Retinal pigment epithelial cell (primary cell): ENCODE results near the gene NOTCH3.

Experiments
- DNase-seq: peaks from one replicate; pipeline ENCODE4 v3.0.0-alpha.2; 2010; ENCODE audit warnings: low read depth
- H3K4me3 ChIP-seq: 2 replicates; pipeline ENCODE4 v1.5.1; 2011; ENCODE audit warnings: mild to moderate bottlenecking, low read length, control low read depth, moderate library complexity
- TF ChIP-seq, protein P1 (sequence below): conservative IDR thresholded peaks from 2 replicates; pipeline ENCODE4 v1.5.1; 2011; ENCODE audit warnings: low read depth, low read length, control low read depth, inconsistent platforms

Gene NOTCH3

DNA sequence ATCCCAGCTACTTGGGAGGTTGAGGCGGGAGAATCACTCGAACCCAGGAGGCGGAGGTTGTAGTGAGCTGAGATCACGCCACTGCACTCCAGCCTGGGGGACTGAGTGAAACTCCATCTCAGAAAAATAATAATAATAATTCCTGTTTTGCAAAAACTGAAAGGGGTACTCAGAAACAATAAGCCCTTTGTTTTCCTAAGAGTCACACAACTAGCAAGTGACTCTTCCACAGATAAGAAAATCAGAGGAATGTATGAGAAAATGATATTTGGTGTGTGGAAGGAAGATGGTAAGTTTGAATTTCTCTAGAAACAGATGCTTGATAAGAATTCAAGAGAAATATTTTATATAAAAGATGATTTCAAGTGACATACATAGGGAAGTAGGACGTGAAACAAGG is 58.5 kb downstream of the NOTCH3 start:
- DNase-seq, result no peak
- TF ChIP-seq, protein P1, sequence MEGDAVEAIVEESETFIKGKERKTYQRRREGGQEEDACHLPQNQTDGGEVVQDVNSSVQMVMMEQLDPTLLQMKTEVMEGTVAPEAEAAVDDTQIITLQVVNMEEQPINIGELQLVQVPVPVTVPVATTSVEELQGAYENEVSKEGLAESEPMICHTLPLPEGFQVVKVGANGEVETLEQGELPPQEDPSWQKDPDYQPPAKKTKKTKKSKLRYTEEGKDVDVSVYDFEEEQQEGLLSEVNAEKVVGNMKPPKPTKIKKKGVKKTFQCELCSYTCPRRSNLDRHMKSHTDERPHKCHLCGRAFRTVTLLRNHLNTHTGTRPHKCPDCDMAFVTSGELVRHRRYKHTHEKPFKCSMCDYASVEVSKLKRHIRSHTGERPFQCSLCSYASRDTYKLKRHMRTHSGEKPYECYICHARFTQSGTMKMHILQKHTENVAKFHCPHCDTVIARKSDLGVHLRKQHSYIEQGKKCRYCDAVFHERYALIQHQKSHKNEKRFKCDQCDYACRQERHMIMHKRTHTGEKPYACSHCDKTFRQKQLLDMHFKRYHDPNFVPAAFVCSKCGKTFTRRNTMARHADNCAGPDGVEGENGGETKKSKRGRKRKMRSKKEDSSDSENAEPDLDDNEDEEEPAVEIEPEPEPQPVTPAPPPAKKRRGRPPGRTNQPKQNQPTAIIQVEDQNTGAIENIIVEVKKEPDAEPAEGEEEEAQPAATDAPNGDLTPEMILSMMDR, result no peak

DNA sequence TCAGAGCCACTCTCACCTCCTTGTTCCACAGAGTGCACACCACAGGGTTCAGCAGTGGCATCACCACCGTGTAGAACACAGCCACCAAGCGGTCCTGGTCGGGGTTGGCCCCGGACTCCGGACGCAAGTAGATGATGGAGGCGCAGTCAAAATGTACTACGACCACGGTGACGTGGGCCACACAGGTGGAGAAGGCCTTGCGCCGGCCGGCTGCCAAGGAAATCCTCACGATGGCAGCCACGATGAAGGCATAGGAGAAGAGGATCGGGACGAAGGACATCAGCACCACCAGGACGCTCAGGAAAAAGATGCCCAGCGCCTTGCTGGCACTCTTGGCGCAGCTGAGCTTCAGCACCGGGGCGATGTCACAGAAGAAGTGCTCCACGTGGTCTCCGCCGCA is 59.7 kb downstream of the NOTCH3 start:
- no peak overlapping the region for H3K4me3 ChIP-seq
- TF ChIP-seq, protein P1, result no peak
- DNase-seq, result no peak

More for the DNA sequence above, 58.5 kb downstream of the NOTCH3 start:
- H3K4me3 ChIP-seq, result no peak overlapping the region

DNA sequence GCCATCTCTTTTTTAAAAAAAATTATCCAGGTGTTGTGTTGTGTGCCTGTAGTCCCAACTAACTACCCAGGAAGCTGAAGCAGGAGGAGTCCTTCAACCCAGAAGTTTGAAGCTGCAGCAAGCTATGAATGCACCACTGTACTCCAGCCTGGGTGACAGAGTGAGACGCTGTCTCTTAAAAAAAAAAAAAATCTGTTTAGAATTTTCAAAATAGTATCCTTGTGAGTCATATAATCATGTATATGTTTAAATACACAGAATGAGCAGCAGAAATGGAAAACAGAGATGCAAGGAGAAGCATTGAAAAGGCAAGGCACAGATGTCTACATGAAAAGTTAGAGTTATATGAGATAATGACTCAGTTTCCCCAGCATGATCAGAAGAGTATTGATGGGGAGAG is 62.4 kb downstream of the NOTCH3 start:
- no peak overlapping the region for H3K4me3 ChIP-seq
- TF ChIP-seq, protein P1, result no peak
- no peak for DNase-seq

DNA sequence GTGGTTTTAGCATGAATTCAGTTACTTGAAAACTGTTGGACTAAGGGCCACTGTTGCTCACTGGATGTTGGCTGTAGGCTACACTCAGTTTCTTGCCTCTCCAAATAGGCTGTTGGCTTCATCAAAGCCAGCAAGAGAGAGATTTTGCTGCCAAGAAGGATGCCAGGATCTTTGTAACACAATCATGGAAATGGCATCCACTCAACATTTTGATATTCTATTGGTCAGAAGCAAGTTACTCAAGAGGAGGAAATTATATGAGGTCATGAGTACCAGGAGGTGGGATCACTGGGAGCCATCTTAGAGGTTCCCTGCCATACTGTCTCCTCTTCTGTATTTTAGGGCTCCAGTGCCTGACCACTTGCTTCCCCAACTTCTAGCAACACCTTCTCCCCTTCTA is 63.0 kb downstream of the NOTCH3 start:
- H3K4me3 ChIP-seq, result no peak overlapping the region
- TF ChIP-seq, protein P1, result no peak
- DNase-seq, result no peak

DNA sequence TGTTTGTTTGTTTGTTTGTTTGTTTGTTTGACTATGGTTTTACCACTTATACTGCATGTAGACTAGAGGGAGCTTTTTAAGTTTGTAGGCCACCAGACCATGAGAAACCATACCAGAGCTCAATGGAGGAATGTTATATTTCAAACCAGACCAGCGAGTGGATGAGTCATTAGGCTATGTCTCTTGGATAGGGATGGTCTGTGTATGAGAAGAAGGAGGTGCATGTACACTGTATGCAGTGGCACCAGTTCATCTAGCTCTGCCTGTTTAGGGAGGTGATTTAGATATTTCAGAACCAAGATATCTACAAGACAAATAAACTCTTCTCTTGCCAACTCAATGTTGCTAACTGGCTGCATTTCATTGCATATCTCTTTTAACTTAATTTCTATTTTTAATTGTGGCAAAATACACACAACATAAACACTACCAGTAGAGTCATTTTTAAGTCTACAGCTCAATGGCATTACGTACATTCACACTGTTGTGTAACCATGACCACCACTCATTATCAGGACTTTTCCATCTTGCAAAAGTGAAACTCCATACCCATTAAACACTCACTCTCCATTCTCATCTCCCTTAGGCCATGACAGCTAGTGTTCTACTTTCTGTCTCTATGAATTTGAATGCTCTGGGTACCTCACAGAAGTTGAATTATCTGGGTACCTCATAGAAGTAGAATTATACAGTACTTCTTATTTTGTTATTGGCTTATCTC is 64.4 kb downstream of the NOTCH3 start:
- TF ChIP-seq, protein P1, result no peak
- DNase-seq, result no peak
- no peak overlapping the region for H3K4me3 ChIP-seq

DNA sequence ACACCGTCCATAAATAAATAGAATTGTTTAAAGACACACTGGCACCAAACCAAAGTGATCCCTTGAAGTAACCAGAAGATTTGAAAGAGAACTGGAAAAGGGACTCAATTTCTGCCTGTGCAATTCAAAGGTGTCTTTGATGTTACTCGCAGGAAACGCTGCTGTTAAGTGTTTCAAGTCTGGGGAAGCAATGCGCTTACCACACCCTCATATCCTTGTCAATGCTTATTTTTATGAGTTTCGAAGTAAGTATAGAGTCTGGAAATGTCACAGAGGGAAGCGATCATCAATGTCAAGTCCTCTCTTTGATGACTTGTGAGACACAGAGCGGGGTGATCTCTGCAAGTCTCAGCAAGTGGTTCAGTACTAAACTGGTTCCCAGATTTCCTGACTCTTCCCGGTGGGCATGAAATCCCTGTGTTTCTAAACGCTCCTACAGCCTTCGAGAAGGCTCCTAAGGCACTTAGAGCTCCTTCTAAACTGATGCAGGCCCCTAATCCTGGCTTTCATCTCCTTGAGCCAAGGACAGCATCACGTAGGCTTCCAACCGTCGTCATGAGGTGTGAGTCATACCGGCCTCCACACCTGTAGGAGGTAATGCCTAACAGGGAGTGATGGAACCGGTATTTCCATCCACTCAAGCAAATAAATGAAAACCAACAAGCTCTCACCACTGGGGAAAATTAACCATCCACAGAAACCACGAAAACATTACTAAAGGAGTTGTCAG is 70.8 kb downstream of the NOTCH3 start:
- TF ChIP-seq, protein P1, result no peak
- H3K4me3 ChIP-seq, result no peak overlapping the region
- DNase-seq, result no peak

DNA sequence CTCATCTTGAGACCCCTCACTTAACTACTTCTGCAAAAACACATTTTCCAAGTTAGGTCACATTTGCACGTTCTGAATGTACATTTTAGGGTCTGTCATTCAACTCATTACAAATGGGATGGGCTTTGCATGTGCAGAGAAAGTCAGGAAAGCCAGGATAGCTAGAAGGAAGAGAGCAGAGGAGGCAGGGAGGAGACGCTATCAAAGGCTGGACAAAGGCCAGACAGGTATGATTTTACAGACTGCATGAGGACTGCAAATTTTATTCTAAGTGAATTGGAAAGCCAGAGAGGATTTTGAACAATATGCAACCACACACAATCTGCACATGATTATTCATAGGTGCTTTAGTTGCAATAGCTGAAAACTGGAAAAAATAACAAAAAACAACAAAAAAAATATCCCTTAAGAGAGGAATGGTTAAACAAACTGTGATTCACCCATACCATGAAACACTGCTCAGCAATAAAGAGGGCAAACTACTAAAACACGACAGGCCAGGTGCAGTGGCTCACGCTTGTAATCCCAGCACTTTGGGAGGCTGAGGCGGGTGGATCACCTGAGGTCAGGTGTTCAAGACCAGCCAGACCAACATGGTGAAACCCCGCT is 72.5 kb downstream of the NOTCH3 start:
- H3K4me3 ChIP-seq, result no peak overlapping the region
- TF ChIP-seq, protein P1, result no peak
- DNase-seq, result no peak
